ENCODE results near the gene FBXO22. TPM values are rescaled to one million over a fixed set of nuclear protein-coding genes. Genes with fewer than 3 reads are reported as not detected.
"Not testable (repeated sequence)": the region's sequence is repeated elsewhere in the genome, so short reads cannot be mapped to it uniquely, and the experiment has no call there.

The FBXO22 gene
- total RNA-seq, 1 experiment from 2014 or later: 47.7 TPM

- Histone ChIP-seq H3K9me3 (no peaks in the 10 kb centered on the region), H3K4me1 (peaks cover 18% of the 10 kb centered on the region; the same call in 1 of the 2 replicates), H3K27me3 (replicated peaks; ENCODE audit: control insufficient read depth, insufficient read depth, low read length) (no peaks in the 10 kb centered on the region), H3K36me3 (ENCODE audit: control insufficient read depth, insufficient read depth, low read length) (no peaks in the 10 kb centered on the region), H3K4me3 (ENCODE audit: low read depth, low read length) (no peak overlapping the region)
- no TSS peak for BruUV-seq (replicated peaks)
- Mint-ChIP-seq H3K9me3 (ENCODE audit: unreplicated experiment) (no peaks in the 10 kb centered on the region), H3K27me3 (ENCODE audit: insufficient read depth, unreplicated experiment) (no peaks in the 10 kb centered on the region), H3K27ac (ENCODE audit: unreplicated experiment) (no peak overlapping the region), H3K36me3 (ENCODE audit: insufficient read depth, unreplicated experiment) (no peaks in the 10 kb centered on the region), H3K4me3 (ENCODE audit: unreplicated experiment) (no peak overlapping the region), H3K4me1 (ENCODE audit: low read depth, unreplicated experiment) (peaks cover 14% of the 10 kb centered on the region)
- CTCF ChIA-PET: no interaction called here
- intact Hi-C loops (cut with micrococcal nuclease; ENCODE audit: unreplicated experiment): no loop called here
- POLR2A ChIA-PET: no interaction called here
- no peak for TF ChIP-seq CTCF (IDR thresholded peaks at IDR 0.05; ENCODE audit: insufficient read depth in 1 of 2, low read depth in 1 of 2, low read length in 1 of 2, severe bottlenecking in 1 of 2, unreplicated experiment in 1 of 2)
- DNase-seq: peak in 1 of 2 experiments; percentile 18
These were observed 78.8 kb downstream of the FBXO22 start for GRCh38 chr15:75982468-75982867.

- POLR2A ChIA-PET; H3K36me3 ChIP-seq (ENCODE audit: control insufficient read depth, insufficient read depth, low read length); H3K9me3 Mint-ChIP-seq (ENCODE audit: unreplicated experiment); H3K4me1 Mint-ChIP-seq (ENCODE audit: low read depth, unreplicated experiment); CTCF ChIA-PET; H3K27me3 ChIP-seq (replicated peaks; ENCODE audit: control insufficient read depth, insufficient read depth, low read length); H3K4me1 ChIP-seq; intact Hi-C loops (cut with micrococcal nuclease; ENCODE audit: unreplicated experiment); DNase-seq; H3K36me3 Mint-ChIP-seq (ENCODE audit: insufficient read depth, unreplicated experiment); H3K27ac Mint-ChIP-seq (ENCODE audit: unreplicated experiment); H3K27me3 Mint-ChIP-seq (ENCODE audit: insufficient read depth, unreplicated experiment); H3K4me3 Mint-ChIP-seq (ENCODE audit: unreplicated experiment); H3K4me3 ChIP-seq (ENCODE audit: low read depth, low read length); BruUV-seq (replicated peaks); H3K9me3 ChIP-seq: not testable (repeated sequence)
These were observed 81.0 kb downstream of the FBXO22 start for GRCh38 chr15:75984706-75985105.

GRCh38 chr15:75985971-75986370, 82.3 kb downstream of the FBXO22 start:
- no peaks in the 10 kb centered on the region for H3K9me3 ChIP-seq
- Mint-ChIP-seq H3K9me3 (ENCODE audit: unreplicated experiment) (no peaks in the 10 kb centered on the region), H3K27me3 (ENCODE audit: insufficient read depth, unreplicated experiment) (no peaks in the 10 kb centered on the region), H3K36me3 (ENCODE audit: insufficient read depth, unreplicated experiment) (no peaks in the 10 kb centered on the region), H3K4me3 (ENCODE audit: unreplicated experiment) (no peak overlapping the region), H3K27ac (ENCODE audit: unreplicated experiment) (no peak overlapping the region), H3K4me1 (ENCODE audit: low read depth, unreplicated experiment) (peaks cover 7% of the 10 kb centered on the region)
- no peaks in the 10 kb centered on the region for H3K27me3 ChIP-seq (replicated peaks; ENCODE audit: control insufficient read depth, insufficient read depth, low read length)
- peaks cover 6% of the 10 kb centered on the region; the same call in 1 of the 2 replicates for H3K4me1 ChIP-seq
- CTCF ChIA-PET: no interaction called here
- TF ChIP-seq CTCF (IDR thresholded peaks at IDR 0.05; ENCODE audit: insufficient read depth in 1 of 2, low read depth in 1 of 2, low read length in 1 of 2, severe bottlenecking in 1 of 2, unreplicated experiment in 1 of 2): no peak
- H3K4me3 ChIP-seq (ENCODE audit: low read depth, low read length): no peak overlapping the region
- intact Hi-C loops (cut with micrococcal nuclease; ENCODE audit: unreplicated experiment): no loop called here
- H3K36me3 ChIP-seq (ENCODE audit: control insufficient read depth, insufficient read depth, low read length): no peaks in the 10 kb centered on the region
- no peak for DNase-seq
- POLR2A ChIA-PET: no interaction called here
- no TSS peak for BruUV-seq (replicated peaks)

- Mint-ChIP-seq H3K36me3 (ENCODE audit: insufficient read depth, unreplicated experiment) (no peaks in the 10 kb centered on the region), H3K4me1 (ENCODE audit: low read depth, unreplicated experiment) (peaks cover 7% of the 10 kb centered on the region), H3K27ac (ENCODE audit: unreplicated experiment) (no peak overlapping the region), H3K4me3 (ENCODE audit: unreplicated experiment) (no peak overlapping the region), H3K27me3 (ENCODE audit: insufficient read depth, unreplicated experiment) (no peaks in the 10 kb centered on the region), H3K9me3 (ENCODE audit: unreplicated experiment) (peaks cover 19% of the 10 kb centered on the region)
- no peak for DNase-seq
- H3K4me3 ChIP-seq (ENCODE audit: low read depth, low read length): no peak overlapping the region
- no peaks in the 10 kb centered on the region for H3K36me3 ChIP-seq (ENCODE audit: control insufficient read depth, insufficient read depth, low read length)
- ChIA-PET POLR2A (no interaction called here), CTCF (no interaction called here)
- H3K9me3 ChIP-seq: no peaks in the 10 kb centered on the region
- intact Hi-C loops (cut with micrococcal nuclease; ENCODE audit: unreplicated experiment): no loop called here
- TF ChIP-seq CTCF (IDR thresholded peaks at IDR 0.05; ENCODE audit: insufficient read depth in 1 of 2, low read depth in 1 of 2, low read length in 1 of 2, severe bottlenecking in 1 of 2, unreplicated experiment in 1 of 2): no peak
- no peaks in the 10 kb centered on the region for H3K27me3 ChIP-seq (replicated peaks; ENCODE audit: control insufficient read depth, insufficient read depth, low read length)
- H3K4me1 ChIP-seq: no peaks in the 10 kb centered on the region
- no TSS peak for BruUV-seq (replicated peaks)
These were observed 85.4 kb downstream of the FBXO22 start for GRCh38 chr15:75989045-75989444.
